K562 (cell line): ENCODE results near the gene SLC5A10. TPM values are rescaled to one million over a fixed set of nuclear protein-coding genes. Genes with fewer than 3 reads are reported as not detected.

Source experiments
- ATAC-seq: fragments of 200-7000 bp; cut with Tn5 transposase; 3 replicates; pipeline ENCODE4 v1.9.1; 2020; ENCODE audit warnings: moderate library complexity
- BruUV-seq: library from RNA; stranded (reverse); fragments of 400-500 nt; replicated peaks from 2 replicates; lab custom pipeline; 2021; lab: Mats Ljungman, UMichigan
- CTCF ChIA-PET: fragments of 300-600 bp; formaldehyde crosslinking; extraction: SDS; loops from one replicate; lab custom pipeline; 2021; ENCODE audit warnings: low intra/inter-chr PET ratio; lab: Yijun Ruan, JAX
- POLR2A ChIA-PET: fragments of 300-600, 350-650 bp; sonication (Branson Sonifier 250); formaldehyde crosslinking; extraction: SDS; loops from one replicate; lab custom pipeline; 2021; ENCODE audit warnings: antibody characterized with exemption, inconsistent platforms; lab: Yijun Ruan, JAX
- DNase-seq, 4 experiments: peaks; one replicate each; pipeline versions ENCODE4 v3.0.0 to v3.0.0-alpha.2; 2011 to 2018; ENCODE audit warnings: low spot score in 3 of 4, mixed read lengths in 3 of 4; ENCODE audit errors: extremely low read depth in 1 of 4
- FAIRE-seq: peaks from 2 replicates; lab custom pipeline; 2011; peaks lifted over from hg19 to GRCh38; lab: Jason Lieb, UNC
- H2AFZ ChIP-seq: 2 replicates; pipeline ENCODE4 v1.6.0; 2011; ENCODE audit warnings: low read depth, low read length, control low read depth, inconsistent platforms
- H3K27ac ChIP-seq: fragments of 200-600 bp; 3 replicates; pipeline ENCODE4 v1.8.0; 2011; ENCODE audit warnings: low read depth, mild to moderate bottlenecking, control low read depth, inconsistent platforms, low read length, moderate library complexity, mixed read lengths; ENCODE audit errors: extremely low read depth
- H3K27me3 ChIP-seq, 2 experiments: fragments of 300-600 bp in 1 of 2; 2 replicates in 1 of 2; 3 replicates in 1 of 2; pipeline versions ENCODE4 v1.6.0 to v1.8.0; 2011; ENCODE audit warnings: inconsistent platforms in 2 of 2, low read length in 2 of 2, mild to moderate bottlenecking in 1 of 2, mixed read lengths in 1 of 2, moderate library complexity in 1 of 2; ENCODE audit not compliant: control insufficient read depth in 2 of 2, insufficient read depth in 2 of 2
- H3K36me3 ChIP-seq: fragments of 300-600 bp; 3 replicates; pipeline ENCODE4 v1.8.0; 2011; ENCODE audit warnings: mild to moderate bottlenecking, low read length, inconsistent platforms; ENCODE audit not compliant: control insufficient read depth, insufficient read depth
- H3K4me1 ChIP-seq, 2 experiments: fragments of 200-600 bp in 1 of 2; replicated peaks in 1 of 2; 2 replicates in 1 of 2; 3 replicates in 1 of 2; pipeline versions ENCODE4 v1.5.1 to v1.8.0; 2011; ENCODE audit warnings: inconsistent platforms in 2 of 2, low read length in 2 of 2, mild to moderate bottlenecking in 1 of 2, mixed read lengths in 1 of 2, moderate library complexity in 1 of 2; ENCODE audit not compliant: control insufficient read depth in 2 of 2, insufficient read depth in 2 of 2
- H3K4me2 ChIP-seq: 2 replicates; pipeline ENCODE4 v1.6.1; 2011; ENCODE audit warnings: low read length, control low read depth, inconsistent platforms, mixed read lengths; ENCODE audit not compliant: insufficient read depth
- H3K4me3 ChIP-seq: fragments of 200-600 bp; sonication (generic), shearing (Covaris generic); 2 replicates; pipeline ENCODE4 v1.5.1; 2016; ENCODE audit warnings: control low read depth, inconsistent platforms
- H3K79me2 ChIP-seq: fragments of 200-600 bp; 3 replicates; pipeline ENCODE4 v1.8.0; 2011; ENCODE audit warnings: low read length, inconsistent platforms; ENCODE audit not compliant: control insufficient read depth, insufficient read depth
- H3K9ac ChIP-seq, 2 experiments: 2 replicates each; pipeline versions ENCODE4 v1.6.0 to v1.6.1; 2011; ENCODE audit warnings: low read depth in 2 of 2, low read length in 2 of 2, control low read depth in 1 of 2, inconsistent platforms in 1 of 2, mild to moderate bottlenecking in 1 of 2, mixed read lengths in 1 of 2; ENCODE audit not compliant: insufficient read depth in 1 of 2
- H3K9me1 ChIP-seq: one replicate; pipeline ENCODE4 v1.6.0; 2011; ENCODE audit warnings: inconsistent platforms, mild to moderate bottlenecking, low read length, moderate library complexity; ENCODE audit not compliant: control insufficient read depth, insufficient read depth
- H3K9me3 ChIP-seq: replicated peaks from 2 replicates; pipeline ENCODE4 v1.5.1; 2011; ENCODE audit warnings: low read depth, low read length, inconsistent platforms; ENCODE audit not compliant: control insufficient read depth, insufficient read depth
- H4K20me1 ChIP-seq: replicated peaks from 2 replicates; pipeline ENCODE4 v1.6.1; 2011; ENCODE audit warnings: low read length, inconsistent platforms, mixed read lengths; ENCODE audit not compliant: control insufficient read depth, insufficient read depth
- BRCA1 ChIP-seq, 2 experiments: fragments of 450-650 bp in 1 of 2; sonication (generic) in 1 of 2; formaldehyde crosslinking in 1 of 2; IDR thresholded peaks; 2 replicates each; pipeline versions ENCODE4 v1.5.0 to v1.6.1; 2017 to 2020; ENCODE audit warnings: mild to moderate bottlenecking in 1 of 2, missing genetic modification reagents in 1 of 2
- HSF4 ChIP-seq: fragments of 250-450 bp; sonication (Bioruptor Pico); IDR thresholded peaks from 2 replicates; pipeline ENCODE4 v2.1.2; 2022; ENCODE audit warnings: mild to moderate bottlenecking, moderate library complexity, borderline replicate concordance
- NFIC ChIP-seq: fragments of 450-650 bp; IDR thresholded peaks from 2 replicates; pipeline ENCODE4 v1.6.1; 2017; ENCODE audit warnings: mild to moderate bottlenecking, inconsistent platforms
- ZNF224 ChIP-seq: sonication (generic); formaldehyde crosslinking; IDR thresholded peaks from 2 replicates; pipeline ENCODE4 v1.8.0; 2022; ENCODE audit warnings: mild to moderate bottlenecking, missing genetic modification reagents
- ZNF263 ChIP-seq: sonication (generic); formaldehyde crosslinking; IDR thresholded peaks from 2 replicates; pipeline ENCODE4 v1.8.0; 2022; ENCODE audit warnings: mild to moderate bottlenecking, missing genetic modification reagents, borderline replicate concordance
- WGBS: fragments of 100-300 bp; shearing (Covaris generic); methylation state at CpG from one replicate; pipeline ENCODE4 v1.1.6; 2016; ENCODE audit warnings: low coverage, mixed read lengths; ENCODE audit not compliant: insufficient coverage; ENCODE audit errors: missing lambda C conversion rate; 5-methylcytosine and 5-hydroxymethylcytosine counted together
- in situ Hi-C: fragments of 300-500 bp; cut with MboI; formaldehyde crosslinking; loops from 4 replicates; pipeline ENCODE4 v1.15.0; 2018; ENCODE audit warnings: inconsistent platforms, mixed read lengths
- intact Hi-C: fragments of 100-400 bp; cut with micrococcal nuclease; formaldehyde crosslinking; loops from 2 replicates; pipeline ENCODE4 v1.14.2; 2022
- polyA plus RNA-seq, 8 experiments: library from polyadenylated mRNA; depleted of rRNA in 4 of 8; stranded (reverse) in 5 of 8; unstranded in 3 of 8; fragments of >200 nt; fragmentation: Nextera tagmentation in 2 of 8; fragmentation: Illumina TruSeq in 1 of 8; extraction: Ambion mirVana in 2 of 8; extraction: Trizol in 1 of 8; gene quantifications; 2 replicates each; pipeline versions ENCODE4 v1.2.1 to v1.2.3, GENCODE V29; 2011 to 2014; ENCODE audit warnings: inconsistent platforms in 1 of 8, missing spikeins in 1 of 8
- total RNA-seq, 7 experiments: library from RNA; depleted of rRNA in 6 of 7; stranded (reverse); fragments of >200 nt in 6 of 7; fragmentation: Illumina TruSeq in 2 of 7; extraction: Trizol in 2 of 7; gene quantifications; 2 replicates each; pipeline versions ENCODE4 v1.2.1 to v1.2.3, GENCODE V29; 2011 to 2021; ENCODE audit warnings: low replicate concordance in 1 of 7

Gene SLC5A10
- total and polyA plus RNA-seq, 9 of the 15 experiments (the other 6 are each of a cell fraction or from before 2014, with no cell fraction given): 0.03 to 0.09 (median 0.03) TPM; not detected in 5

- no peaks in the 10 kb centered on the region for H3K9me1 ChIP-seq
- H3K79me2 ChIP-seq: no peaks in the 10 kb centered on the region
- no peak for ATAC-seq
- ChIA-PET CTCF (no interaction called here), POLR2A (interaction anchor here (0.8 to 1.0 kb wide), 2 partner anchors 14 to 20 kb away, joined by 3 read pairs; no protein-coding TSS in a partner anchor)
- intact Hi-C loops: no loop called here
- H3K4me1 ChIP-seq: peaks cover 4 to 20% of the 10 kb centered on the region in 2 experiments; a peak in 4 of 5 replicates
- H3K27ac ChIP-seq: no peak overlapping the region
- in situ Hi-C loops: no loop called here
- H3K27me3 ChIP-seq: no peaks in the 10 kb centered on the region
- no peak overlapping the region for H3K4me2 ChIP-seq
- no peaks in the 10 kb centered on the region for H3K9me3 ChIP-seq
- H3K36me3 ChIP-seq: peaks cover 13% of the 10 kb centered on the region; the same call in 1 of the 3 replicates
- H4K20me1 ChIP-seq: peaks cover 5% of the 10 kb centered on the region; the same call in 1 of the 2 replicates
- no peak for DNase-seq
- no TSS peak for BruUV-seq
- no peak overlapping the region for H2AFZ ChIP-seq
- 89% methylated on average over 8 of the region's 9 CpGs for WGBS
- H3K4me3 ChIP-seq: no peak overlapping the region
- TF ChIP-seq NFIC (peak; percentile 62), BRCA1 (IDR thresholded peaks at IDR 0.05) (no peak), BRCA1 (CRISPR knock-in tag; IDR thresholded peaks at IDR 0.05) (no peak), HSF4 (CRISPR knock-in tag) (no peak), ZNF263 (CRISPR knock-in tag) (no peak), ZNF224 (CRISPR knock-in tag) (no peak)
- H3K9ac ChIP-seq: no peak overlapping the region
- FAIRE-seq: no peak
Observed at GRCh38 chr17:18987230-18987610, 35.3 kb downstream of the SLC5A10 start.
